PC-9 (cell line): ENCODE measurements around the gene PTOV1. TPM values are rescaled to one million over a fixed set of nuclear protein-coding genes. Genes with fewer than 3 reads are reported as not detected.

Source experiments
- BruUV-seq: library from RNA; stranded (reverse); fragments of 400-500 nt; replicated peaks from 2 replicates; lab custom pipeline; 2021; lab: Mats Ljungman, UMichigan
- CTCF ChIA-PET: fragments of 300-600 bp; sonication (Branson Sonifier 250); formaldehyde crosslinking; loops from one replicate; lab custom pipeline; 2022; ENCODE audit warnings: antibody characterized with exemption; lab: Charles Lee
- POLR2A ChIA-PET: fragments of 300-600 bp; sonication (Branson Sonifier 250); formaldehyde crosslinking; loops from one replicate; lab custom pipeline; 2022; ENCODE audit warnings: antibody characterized with exemption; ENCODE audit not compliant: unreplicated experiment; lab: Charles Lee
- DNase-seq, 2 experiments: peaks; one replicate each; pipeline versions ENCODE4 v3.0.0 to v3.0.0-alpha.2; 2015 to 2022; ENCODE audit warnings: mixed read lengths in 1 of 2
- H2AFZ ChIP-seq: fragments of 200-600 bp; sonication (generic); 2 replicates; pipeline ENCODE4 v1.8.1; 2017; ENCODE audit warnings: antibody characterized with exemption
- H3F3A ChIP-seq: fragments of 200-600 bp; sonication (generic); 2 replicates; pipeline ENCODE4 v1.8.1; 2017; ENCODE audit warnings: antibody characterized with exemption, mild to moderate bottlenecking, low read depth; ENCODE audit not compliant: insufficient read depth
- H3K27ac ChIP-seq: fragments of 200-600 bp; sonication (generic); 2 replicates; pipeline ENCODE4 v1.6.1; 2016; ENCODE audit warnings: mixed run types
- H3K27me3 ChIP-seq: fragments of 200-600 bp; sonication (generic); 2 replicates; pipeline ENCODE4 v1.6.1; 2016; ENCODE audit warnings: low read depth, mixed run types; ENCODE audit not compliant: insufficient read depth
- H3K36me3 ChIP-seq: fragments of 200-600 bp; sonication (generic); 2 replicates; pipeline ENCODE4 v1.6.1; 2016; ENCODE audit warnings: low read depth, mixed run types
- H3K4me1 ChIP-seq: fragments of 200-600 bp; sonication (generic); replicated peaks from 2 replicates; pipeline ENCODE4 v1.6.1; 2016; ENCODE audit warnings: mixed run types; ENCODE audit not compliant: insufficient read depth
- H3K4me2 ChIP-seq: fragments of 200-600 bp; sonication (generic); 2 replicates; pipeline ENCODE4 v1.6.1; 2017; ENCODE audit warnings: mixed run types
- H3K4me3 ChIP-seq: fragments of 200-600 bp; sonication (generic); 2 replicates; pipeline ENCODE4 v1.6.1; 2016; ENCODE audit warnings: mixed run types
- H3K79me2 ChIP-seq: fragments of 200-600 bp; sonication (generic); 2 replicates; pipeline ENCODE4 v1.6.1; 2017; ENCODE audit warnings: low read depth, mixed run types
- H3K9me2 ChIP-seq: fragments of 200-600 bp; sonication (generic); 2 replicates; pipeline ENCODE4 v1.8.1; 2017; ENCODE audit warnings: mild to moderate bottlenecking; ENCODE audit not compliant: insufficient read depth
- H3K9me3 ChIP-seq: fragments of 200-600 bp; sonication (generic); 2 replicates; pipeline ENCODE4 v1.8.1; 2016; ENCODE audit warnings: low read depth; ENCODE audit not compliant: insufficient read depth
- H4K20me1 ChIP-seq: fragments of 200-600 bp; sonication (generic); 2 replicates; pipeline ENCODE4 v1.8.1; 2017; ENCODE audit not compliant: insufficient read depth
- CTCF ChIP-seq: fragments of 200-600 bp; sonication (generic); conservative IDR thresholded peaks from 2 replicates; pipeline ENCODE4 v1.6.1; 2017; ENCODE audit warnings: mixed run types, antibody characterized with exemption, mild to moderate bottlenecking, moderate library complexity
- EZH2 ChIP-seq: fragments of 200-600 bp; sonication (generic); IDR thresholded peaks from 2 replicates; pipeline ENCODE4 v1.8.0; 2017; ENCODE audit warnings: antibody characterized with exemption, low read depth
- intact Hi-C: fragments of 100-400 bp; cut with micrococcal nuclease; formaldehyde crosslinking; loops from one replicate; pipeline ENCODE4 v1.10.0; 2022; ENCODE audit not compliant: unreplicated experiment
- total RNA-seq: library from RNA; stranded (reverse); gene quantifications from 2 replicates; pipeline ENCODE4 v1.2.3, GENCODE V29; 2021

PTOV1 gene
- total RNA-seq, 1 experiment from 2014 or later = 155 TPM

- no peaks in the 10 kb centered on the region for H3K9me2 ChIP-seq
- BruUV-seq = no TSS peak
- H2AFZ ChIP-seq = no peak overlapping the region
- ChIA-PET CTCF (interaction anchor here (0.6 kb wide), 1 partner anchor 56 kb away, joined by 8 read pairs; no protein-coding TSS in a partner anchor), POLR2A (no interaction called here)
- no peak overlapping the region for H3K4me2 ChIP-seq
- no peak overlapping the region for H3K4me3 ChIP-seq
- intact Hi-C loops = no loop called here
- no peak overlapping the region for H3K27ac ChIP-seq
- peaks cover 5% of the 10 kb centered on the region for H3K4me1 ChIP-seq
- DNase-seq = no peak
- no peak for TF ChIP-seq EZH2
- TF ChIP-seq CTCF = no peak
- peaks cover 19% of the 10 kb centered on the region for H3K36me3 ChIP-seq
- H4K20me1 ChIP-seq = peaks cover 11% of the 10 kb centered on the region; the same call in 1 of the 2 replicates
- no peaks in the 10 kb centered on the region for H3K9me3 ChIP-seq
- peaks cover 38% of the 10 kb centered on the region for H3F3A ChIP-seq
- H3K27me3 ChIP-seq = no peaks in the 10 kb centered on the region
- no peaks in the 10 kb centered on the region; the same call in 1 of the 2 replicates for H3K79me2 ChIP-seq
Observed at GRCh38 chr19:49843265-49843664, 7.7 kb upstream of the PTOV1 start.

GRCh38 chr19:49844138-49845095 lies 6.5 kb upstream of the PTOV1 start:
- intact Hi-C loops = no loop called here
- no peak overlapping the region for H2AFZ ChIP-seq
- no peak overlapping the region for H3K4me3 ChIP-seq
- no peak for TF ChIP-seq CTCF
- TF ChIP-seq EZH2 = no peak
- H3K27me3 ChIP-seq = no peaks in the 10 kb centered on the region
- POLR2A ChIA-PET = no interaction called here
- CTCF ChIA-PET = no interaction called here
- H4K20me1 ChIP-seq = peaks cover 7% of the 10 kb centered on the region; the same call in 1 of the 2 replicates
- peaks cover 16% of the 10 kb centered on the region for H3K4me1 ChIP-seq
- DNase-seq = no peak
- H3K79me2 ChIP-seq = peaks cover 7% of the 10 kb centered on the region; the same call in 1 of the 2 replicates
- H3K36me3 ChIP-seq = peaks cover 15% of the 10 kb centered on the region
- no peak overlapping the region for H3K4me2 ChIP-seq
- H3K9me2 ChIP-seq = no peaks in the 10 kb centered on the region
- H3K27ac ChIP-seq = no peak overlapping the region
- H3K9me3 ChIP-seq = no peaks in the 10 kb centered on the region
- BruUV-seq = no TSS peak
- peaks cover 49% of the 10 kb centered on the region for H3F3A ChIP-seq

GRCh38 chr19:49845414-49845813 lies 5.5 kb upstream of the PTOV1 start:
- H3K4me1 ChIP-seq = peaks cover 23% of the 10 kb centered on the region
- no peaks in the 10 kb centered on the region for H3K27me3 ChIP-seq
- intact Hi-C loops = no loop called here
- no peaks in the 10 kb centered on the region for H3K9me2 ChIP-seq
- BruUV-seq = no TSS peak
- CTCF ChIA-PET = no interaction called here
- H3K79me2 ChIP-seq = peaks cover 16% of the 10 kb centered on the region; the same call in 1 of the 2 replicates
- no peak for DNase-seq
- no peak for TF ChIP-seq EZH2
- TF ChIP-seq CTCF = no peak
- no peak overlapping the region for H3K4me2 ChIP-seq
- H3K9me3 ChIP-seq = no peaks in the 10 kb centered on the region
- peaks cover 3% of the 10 kb centered on the region; the same call in 1 of the 2 replicates for H4K20me1 ChIP-seq
- peaks cover 8% of the 10 kb centered on the region; the same call in 1 of the 2 replicates for H3K36me3 ChIP-seq
- POLR2A ChIA-PET = no interaction called here
- H3K27ac ChIP-seq = no peak overlapping the region
- H3F3A ChIP-seq = peaks cover 54% of the 10 kb centered on the region; the same call in 1 of the 2 replicates
- H3K4me3 ChIP-seq = no peak overlapping the region
- no peak overlapping the region for H2AFZ ChIP-seq
